ENCODE data around the gene MICAL3. TPM values are rescaled to one million over a fixed set of nuclear protein-coding genes. Genes with fewer than 3 reads are reported as not detected.

The MICAL3 gene
- polyA plus RNA-seq, 3 donors = 24.8 to 29.0 (median 27.6) TPM

DNA sequence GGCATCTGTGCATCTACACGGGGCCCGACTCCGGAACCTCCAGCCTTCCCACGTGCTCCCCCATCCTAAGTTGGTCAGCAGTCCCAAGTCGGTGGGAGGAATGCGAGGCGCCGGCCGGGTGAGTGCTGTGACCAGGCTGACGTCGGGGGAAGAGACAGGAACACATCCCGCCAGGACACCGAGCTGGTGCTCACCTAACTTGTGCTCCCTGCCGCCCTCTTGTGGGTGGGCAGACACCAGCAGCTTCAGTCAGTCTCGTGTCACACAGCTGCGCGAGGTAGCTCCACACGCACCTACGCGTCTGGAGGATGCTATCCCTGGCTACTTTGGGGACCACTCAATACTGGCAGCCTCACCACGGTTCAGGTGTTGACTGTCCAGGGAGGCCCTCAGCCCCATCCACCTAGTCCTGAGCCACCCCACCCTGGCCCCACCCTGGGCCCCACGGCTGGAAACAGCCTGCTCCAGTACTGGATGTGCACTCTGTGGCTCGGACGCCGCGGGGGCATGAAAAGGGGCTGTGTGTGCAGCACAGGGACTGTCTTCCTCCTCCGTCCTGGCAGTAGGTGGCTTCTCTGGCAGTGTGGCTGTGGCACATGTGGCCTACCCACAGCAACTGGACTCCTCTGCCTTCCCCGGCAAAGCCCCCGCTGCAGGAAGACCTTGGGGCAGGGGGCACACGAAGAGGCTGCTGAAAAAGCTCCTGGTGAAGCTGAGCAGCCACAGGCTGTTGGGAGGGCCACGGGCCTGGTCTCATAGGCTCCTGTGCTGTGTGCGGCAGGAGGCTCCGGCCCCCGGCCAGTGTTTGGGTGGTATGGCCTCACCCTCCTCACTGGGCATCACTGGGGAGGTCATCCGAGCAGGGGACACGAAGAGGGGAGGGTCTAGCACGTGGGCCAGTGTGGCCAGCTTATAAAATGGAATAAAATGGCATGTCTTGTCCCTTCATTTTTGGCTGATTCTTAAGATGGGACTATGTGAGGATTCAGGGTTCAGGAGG, 238.9 kb downstream of the MICAL3 start:
- no peak for DNase-seq (ENCODE audit: low read depth in 3 of 3, low spot score in 2 of 3)

DNA sequence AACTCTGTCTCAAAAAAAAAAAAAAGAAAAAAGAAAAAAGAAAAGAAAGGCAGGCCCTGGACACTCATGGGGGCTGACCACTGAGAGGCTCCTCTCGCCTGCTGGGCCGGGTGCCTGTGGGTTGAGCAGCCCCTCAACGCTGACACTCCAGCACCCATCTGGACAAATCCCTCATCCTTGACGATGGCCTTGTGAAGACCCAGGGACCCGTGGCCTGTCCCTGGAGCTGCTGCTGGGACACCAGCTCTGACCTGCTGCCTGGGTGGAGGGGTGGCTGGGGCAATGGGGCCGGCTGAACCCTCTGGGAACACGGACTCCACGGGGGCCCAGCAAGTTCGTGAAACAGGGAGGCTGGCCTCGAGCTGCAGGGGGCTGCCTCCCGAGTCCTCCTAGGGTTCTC, 239.6 kb downstream of the MICAL3 start:
- DNase-seq (ENCODE audit: low read depth in 3 of 3, low spot score in 2 of 3) = no peak

DNA sequence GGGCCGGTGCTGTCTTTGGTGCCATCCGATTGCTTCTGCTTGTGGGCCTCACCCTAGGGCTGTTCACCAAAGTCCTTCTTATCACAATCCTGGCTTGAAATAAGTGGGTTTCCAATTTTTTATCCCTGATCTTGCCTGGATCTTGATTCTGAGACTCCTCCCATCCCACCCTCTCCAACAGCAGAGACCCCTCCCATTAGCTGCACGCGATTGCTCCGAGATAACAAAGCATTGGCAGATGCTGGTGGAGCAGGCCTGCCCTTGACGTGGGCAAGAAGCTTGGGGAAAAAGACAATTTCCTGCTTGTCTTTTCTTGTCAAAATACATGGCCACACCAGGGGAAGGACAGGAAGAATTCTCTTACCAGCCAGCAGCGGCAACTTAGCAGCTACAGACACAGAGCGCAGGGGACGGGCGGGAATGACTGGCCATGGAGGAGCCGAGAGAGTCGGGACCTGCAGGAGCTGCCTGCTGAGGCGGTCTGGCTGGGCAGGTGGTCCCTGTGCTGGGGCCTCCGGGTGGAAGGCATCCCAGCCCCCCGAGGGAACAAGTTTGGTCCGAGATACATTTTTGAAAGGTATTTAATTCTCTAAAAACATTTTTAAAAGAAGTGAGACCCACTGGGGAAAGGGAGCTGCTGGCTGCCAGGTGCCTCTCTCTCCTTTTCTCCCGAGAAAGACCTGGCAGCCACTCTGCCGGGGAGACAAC, 240.4 kb downstream of the MICAL3 start:
- no peak for DNase-seq (ENCODE audit: low read depth in 3 of 3, low spot score in 2 of 3)

DNA sequence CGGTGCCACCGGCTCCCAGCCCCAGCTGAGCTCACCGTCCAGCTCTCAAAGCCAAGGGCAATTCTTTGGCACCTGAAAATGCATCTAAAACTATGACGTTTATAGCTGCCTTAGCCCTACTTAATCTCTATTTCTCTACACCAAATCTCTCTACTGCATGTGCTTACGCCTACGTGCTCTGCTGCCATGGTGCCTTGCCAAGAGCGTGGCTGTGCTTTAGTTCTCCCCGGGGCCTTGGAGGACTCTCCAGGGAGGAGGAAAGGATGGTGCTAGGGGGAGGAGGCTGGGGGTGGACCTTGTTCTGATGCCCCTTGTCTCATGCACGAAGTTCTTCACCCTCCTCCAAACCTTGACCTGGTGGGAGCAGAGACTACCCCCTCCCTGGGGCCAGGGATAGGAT, 241.0 kb downstream of the MICAL3 start:
- no peak for DNase-seq (ENCODE audit: low read depth in 3 of 3, low spot score in 2 of 3)

DNA sequence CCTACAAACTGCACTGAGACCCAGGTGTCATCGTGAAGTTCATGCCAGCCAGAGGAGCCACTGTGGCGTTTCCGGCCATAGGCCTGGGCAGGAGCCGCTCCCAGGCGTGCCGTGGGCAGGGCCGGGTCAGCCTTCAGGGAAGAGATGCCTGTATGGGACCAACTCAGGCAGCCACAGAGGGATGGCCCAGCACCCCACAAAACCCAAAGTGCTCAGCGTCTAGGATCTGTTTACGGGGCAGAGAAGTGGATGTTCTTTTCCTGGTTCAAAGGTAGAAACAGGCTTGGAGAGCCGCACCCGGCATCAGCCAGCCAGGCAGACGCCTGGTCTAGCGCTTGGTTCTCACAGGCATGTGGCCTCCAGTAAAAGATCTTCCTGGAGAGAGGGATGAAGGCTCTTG, 241.7 kb downstream of the MICAL3 start:
- DNase-seq (ENCODE audit: low read depth in 3 of 3, low spot score in 2 of 3) = no peak

DNA sequence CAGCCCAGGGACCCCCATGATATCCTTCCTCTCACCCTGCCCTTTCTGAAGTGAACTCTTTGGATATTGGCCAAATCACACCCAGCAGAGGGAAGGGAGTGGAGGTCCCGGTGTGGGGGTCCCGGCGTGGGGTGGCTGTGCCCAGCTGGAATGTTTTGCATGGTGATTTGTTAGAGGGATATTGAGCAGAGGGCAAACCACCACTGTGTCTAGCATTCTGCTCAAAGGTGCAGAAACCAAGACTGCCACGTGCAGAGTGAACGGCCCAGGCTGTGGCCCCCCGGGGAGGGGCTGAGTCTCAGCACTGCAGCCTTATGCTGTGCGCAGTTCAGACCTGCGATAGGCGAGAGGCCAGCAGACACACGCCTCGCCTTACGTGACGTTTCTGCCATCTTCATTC, 242.2 kb downstream of the MICAL3 start:
- no peak for DNase-seq (ENCODE audit: low read depth in 3 of 3, low spot score in 2 of 3)

DNA sequence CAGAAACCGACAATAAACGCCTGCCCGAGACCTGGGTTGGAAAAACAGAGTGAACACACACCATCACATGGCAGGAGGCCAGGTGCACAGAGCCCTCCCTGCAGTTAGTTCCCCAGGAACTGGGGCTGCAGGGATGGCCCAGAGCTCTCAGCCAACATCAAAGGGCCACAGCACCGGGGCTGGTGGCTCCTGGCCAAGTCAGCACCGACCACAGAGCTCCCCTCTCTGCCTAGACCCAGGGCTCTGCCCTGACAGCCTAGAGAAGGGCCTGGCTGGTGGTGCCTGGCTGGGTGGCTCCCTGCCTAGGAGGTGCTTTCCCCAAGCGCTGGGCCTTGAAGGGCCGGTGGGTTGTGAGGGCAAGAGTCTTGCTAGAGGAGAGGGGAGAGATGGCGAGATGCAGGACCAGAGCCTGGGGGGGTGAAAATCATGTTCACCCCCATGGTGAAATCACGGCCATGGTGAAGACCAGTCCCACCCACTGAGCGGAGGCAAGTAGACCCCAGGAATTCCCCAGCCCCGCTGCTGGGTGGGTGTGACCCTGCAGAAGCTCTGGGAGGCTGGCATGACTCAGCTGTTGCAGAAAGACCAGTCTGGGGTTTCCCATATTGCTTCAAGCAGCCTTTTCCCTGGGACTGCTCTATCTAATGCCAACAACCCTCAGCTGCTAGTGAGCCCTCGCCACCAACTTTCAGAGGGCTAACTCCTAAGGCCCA, 242.9 kb downstream of the MICAL3 start:
- no peak for DNase-seq (ENCODE audit: low read depth in 3 of 3, low spot score in 2 of 3)

DNA sequence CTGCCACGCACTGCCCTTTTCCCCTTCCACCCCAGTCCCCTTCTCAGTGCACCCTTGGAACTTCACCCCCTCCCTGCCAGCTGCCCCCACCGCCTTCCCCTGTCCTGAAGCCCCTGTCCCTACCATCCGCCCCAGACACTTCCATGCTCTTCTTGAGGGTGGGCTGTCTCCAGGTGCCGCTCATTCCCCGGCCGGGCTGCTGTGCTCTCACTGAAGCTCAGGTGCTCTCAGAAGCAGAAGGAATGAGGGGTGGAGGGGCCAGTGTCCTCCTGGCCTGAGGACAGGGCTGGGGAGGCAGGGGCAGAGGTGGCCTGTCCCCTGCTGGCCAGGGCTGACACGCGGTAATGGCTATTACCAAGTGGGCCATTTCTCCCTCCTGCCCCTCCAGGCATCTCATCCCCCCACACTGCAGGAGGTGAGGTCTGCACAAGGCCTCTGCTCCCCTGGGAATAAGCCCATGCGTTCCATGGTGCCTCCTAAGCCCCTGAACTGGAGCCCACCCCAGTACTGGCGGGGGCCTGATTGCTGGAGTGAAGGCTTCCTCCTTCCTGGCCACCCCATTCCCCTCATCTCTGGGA, 243.5 kb downstream of the MICAL3 start:
- DNase-seq (ENCODE audit: low read depth in 3 of 3, low spot score in 2 of 3) = no peak

DNA sequence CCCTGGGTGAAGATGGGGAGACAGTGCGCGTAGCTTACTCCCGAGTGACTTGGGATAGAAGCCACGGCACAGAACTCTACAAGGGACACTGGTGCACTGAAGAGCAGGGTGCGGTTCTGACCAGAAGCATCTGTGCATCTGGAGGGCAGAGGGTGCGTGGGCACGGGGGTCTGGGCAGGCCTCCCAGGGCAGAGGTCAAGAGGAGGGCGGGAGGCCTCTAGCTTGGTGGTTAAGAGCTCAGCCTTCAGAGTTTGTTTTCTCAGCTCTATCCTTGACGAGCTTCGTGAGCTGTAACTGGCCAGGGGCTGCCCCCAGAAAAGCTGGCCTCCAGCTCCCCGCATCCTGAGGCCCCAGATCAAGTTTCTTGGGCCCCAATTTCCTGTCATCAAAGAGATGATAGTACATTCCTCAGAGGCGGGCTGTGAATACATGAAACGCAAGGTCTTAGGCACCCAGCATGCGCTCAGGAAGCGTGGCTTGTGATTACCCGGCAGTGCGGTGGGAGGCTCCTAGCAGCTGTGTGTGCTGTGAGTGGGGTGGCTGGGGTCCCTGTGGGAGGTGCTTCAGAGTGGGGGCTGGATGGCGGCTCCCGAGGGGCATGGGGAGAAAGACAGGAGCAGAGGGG, 244.1 kb downstream of the MICAL3 start:
- DNase-seq (ENCODE audit: low read depth in 3 of 3, low spot score in 2 of 3) = no peak

DNA sequence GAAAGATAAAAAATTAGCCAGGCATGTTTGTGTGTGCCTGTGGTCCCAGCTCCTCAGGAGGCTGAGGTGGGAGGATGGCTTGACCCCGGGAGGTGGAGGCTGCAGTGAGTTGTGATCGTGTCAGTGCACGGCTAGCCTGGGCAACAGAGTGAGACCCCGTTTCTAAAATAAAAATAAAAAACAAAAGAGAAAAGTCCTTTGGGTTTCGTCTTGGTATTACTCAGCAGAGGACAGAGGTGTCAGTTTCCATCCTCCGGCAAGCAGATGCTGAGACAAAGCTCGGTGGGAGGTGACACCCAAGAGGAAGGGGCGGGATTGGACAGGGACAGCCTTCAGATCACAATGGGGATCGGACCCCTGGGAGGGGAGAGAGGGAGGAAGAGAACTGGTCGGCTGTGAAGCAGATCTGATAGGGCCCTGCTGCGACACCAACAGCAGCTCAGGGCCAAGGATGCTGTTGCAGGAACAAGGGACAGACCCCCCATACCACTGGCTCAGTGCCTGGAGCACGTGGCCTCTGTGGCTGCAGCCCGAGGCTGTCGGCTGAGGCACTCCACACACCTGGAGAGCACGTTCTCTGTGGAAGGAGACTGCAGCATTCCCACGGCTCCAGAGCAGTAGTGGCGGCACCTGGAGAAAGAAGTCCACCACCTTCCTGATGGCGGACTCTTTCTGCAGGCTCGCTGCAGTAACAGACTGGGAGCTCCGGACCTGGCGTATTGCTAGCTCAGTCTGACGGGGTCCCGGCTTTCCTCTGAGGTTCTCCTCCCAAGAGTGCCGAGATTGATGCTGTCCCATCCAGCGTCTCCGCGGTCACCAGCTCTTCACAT, 244.9 kb downstream of the MICAL3 start:
- DNase-seq (ENCODE audit: low read depth in 3 of 3, low spot score in 2 of 3) = no peak

DNA sequence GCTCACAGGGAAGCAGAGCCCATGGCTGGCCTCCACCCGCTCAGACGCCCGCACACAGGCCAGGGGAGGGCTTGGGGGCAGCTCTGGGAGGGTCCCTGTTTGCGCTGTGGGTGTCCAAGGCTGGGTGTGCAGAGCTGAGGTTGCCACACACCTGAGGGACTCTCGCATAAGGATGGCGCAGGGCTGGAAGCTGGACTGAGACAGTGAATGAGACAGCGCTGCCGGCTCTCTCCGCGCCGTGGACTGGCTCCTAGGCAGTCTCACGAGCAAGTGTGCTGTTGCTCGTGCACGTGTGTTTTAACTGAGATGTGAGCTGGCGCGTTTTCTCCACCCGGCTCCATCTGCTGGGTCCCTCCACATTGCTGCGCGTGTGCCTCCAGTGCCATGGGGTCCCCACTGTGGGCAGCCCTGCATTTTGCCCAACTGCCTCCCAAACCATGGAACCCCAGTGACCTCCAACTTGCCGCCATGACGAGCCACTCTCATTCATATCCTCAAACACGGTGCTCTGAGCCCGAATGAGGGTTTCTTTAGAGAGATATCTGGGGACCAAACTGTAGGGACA, 245.9 kb downstream of the MICAL3 start:
- DNase-seq (ENCODE audit: low read depth in 3 of 3, low spot score in 2 of 3) = no peak

DNA sequence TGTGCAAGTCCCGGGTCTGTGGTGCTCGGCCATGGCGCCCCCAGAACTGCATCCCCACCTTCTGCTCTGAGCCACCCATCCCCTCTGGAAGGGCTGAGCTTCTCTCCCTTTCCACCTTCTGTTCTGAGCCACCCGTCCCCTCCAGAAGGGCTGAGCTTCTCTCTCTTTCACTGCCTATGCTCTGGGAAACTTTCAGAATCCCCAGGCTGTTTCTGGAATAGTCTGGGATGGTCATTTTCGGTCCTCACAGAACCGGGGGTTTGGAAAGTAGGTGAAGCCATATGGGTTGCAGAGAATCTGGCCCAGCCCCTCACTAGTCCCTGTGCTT, 246.7 kb downstream of the MICAL3 start:
- no peak for DNase-seq (ENCODE audit: low read depth in 3 of 3, low spot score in 2 of 3)

DNA sequence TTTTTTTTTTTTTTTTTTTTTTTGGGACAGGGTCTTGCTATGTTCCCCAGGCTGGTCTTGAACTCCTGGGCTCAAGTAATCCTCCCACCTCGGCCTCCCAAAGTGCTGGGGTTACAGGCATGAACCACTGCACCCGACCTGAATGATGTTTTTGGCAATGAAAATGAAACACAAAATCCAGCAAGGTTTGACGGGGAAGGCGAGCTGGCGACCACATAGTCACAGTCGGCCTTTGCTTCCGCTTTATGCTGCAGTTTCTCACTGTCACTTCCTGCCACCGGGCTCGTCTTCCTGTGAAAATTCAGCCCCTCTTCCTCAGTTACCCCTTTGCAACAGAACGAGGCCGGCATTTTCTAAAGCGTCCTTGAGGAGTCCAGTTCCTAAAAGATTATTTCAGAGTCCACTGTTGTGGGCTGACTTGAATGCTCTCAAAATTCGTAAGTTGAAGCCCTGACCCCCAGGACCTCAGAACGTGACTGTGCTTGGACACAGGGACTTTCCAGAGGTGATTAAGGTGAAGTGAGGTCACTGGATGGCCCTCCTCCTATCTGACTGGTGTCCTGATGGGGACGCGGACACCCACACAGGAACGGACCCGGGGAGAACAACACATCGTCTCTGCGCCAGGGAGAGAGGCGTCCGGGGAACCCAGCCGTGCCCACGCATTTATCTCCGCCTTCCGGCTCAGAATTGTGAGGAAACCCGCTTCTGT, 247.2 kb downstream of the MICAL3 start:
- DNase-seq (ENCODE audit: low read depth in 3 of 3, low spot score in 2 of 3) = no peak

DNA sequence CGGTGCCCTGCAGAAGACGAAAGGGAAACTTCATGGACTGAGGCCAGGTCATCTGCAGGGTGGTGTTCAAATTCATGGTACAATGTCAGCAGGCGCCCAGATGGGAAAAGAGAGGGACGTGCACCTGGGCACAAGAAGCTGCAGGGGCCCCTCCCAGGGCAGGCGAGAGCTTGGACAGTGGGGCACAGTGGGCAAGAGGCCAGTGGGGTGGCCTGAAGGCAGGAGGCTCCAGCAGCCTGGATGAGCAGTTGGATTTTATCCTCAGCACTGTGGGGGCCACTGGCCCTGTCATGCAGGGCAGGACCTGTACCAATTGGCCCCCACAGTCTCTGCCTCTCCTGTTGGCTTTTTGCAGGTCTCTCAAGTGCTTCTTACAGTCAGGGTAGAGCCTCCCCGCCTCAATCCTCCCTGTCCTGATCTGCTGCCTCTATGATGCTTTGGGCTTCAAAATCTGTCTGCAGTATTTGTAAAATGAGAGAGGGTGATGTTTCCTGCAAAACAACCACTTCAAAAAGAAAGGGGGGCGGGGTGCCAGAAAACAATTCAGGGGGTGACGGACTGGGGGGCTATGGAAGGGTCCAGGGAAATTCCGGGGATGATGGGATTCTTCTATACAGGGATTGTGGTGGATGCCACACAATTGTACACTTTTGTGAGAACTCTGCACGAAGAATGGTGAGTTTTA, 248.4 kb downstream of the MICAL3 start:
- no peak for DNase-seq (ENCODE audit: low read depth in 3 of 3, low spot score in 2 of 3)

DNA sequence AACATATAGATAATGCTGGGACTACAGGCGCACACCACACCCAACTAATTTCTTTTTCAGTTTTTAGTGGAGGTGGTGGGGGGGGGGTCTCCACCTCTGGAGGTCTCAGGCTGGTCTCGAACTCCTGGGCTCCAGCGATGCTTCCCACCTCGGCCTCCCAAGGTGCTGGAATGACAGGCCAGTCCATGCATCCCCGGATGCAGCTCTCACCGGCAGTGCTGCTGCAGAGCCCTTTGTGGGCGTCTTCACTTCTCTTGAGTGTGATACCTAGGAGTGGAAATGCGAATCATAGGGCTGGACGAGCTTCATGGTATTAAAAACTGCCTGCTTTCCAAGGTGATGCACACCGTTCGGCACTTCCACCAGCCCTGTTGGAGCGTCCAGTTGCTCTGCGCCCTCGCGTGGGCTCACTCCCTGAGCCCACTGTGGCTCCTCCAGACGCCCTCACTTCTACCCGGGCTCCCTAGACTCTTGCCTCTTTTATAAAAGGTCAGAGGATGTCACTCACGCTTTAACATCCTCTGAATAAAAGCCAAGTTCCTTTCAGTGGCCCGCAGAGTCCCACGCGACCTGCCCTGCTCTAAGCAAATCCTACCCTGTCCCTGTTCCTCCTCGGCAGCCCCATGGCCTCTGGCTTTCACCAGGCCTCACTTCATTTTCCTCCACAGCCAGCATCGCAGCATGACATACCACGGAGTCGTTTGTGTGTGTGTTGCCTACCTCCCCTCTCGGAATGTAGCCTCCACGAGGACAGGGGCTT, 249.3 kb downstream of the MICAL3 start:
- no peak for DNase-seq (ENCODE audit: low read depth in 3 of 3, low spot score in 2 of 3)

DNA sequence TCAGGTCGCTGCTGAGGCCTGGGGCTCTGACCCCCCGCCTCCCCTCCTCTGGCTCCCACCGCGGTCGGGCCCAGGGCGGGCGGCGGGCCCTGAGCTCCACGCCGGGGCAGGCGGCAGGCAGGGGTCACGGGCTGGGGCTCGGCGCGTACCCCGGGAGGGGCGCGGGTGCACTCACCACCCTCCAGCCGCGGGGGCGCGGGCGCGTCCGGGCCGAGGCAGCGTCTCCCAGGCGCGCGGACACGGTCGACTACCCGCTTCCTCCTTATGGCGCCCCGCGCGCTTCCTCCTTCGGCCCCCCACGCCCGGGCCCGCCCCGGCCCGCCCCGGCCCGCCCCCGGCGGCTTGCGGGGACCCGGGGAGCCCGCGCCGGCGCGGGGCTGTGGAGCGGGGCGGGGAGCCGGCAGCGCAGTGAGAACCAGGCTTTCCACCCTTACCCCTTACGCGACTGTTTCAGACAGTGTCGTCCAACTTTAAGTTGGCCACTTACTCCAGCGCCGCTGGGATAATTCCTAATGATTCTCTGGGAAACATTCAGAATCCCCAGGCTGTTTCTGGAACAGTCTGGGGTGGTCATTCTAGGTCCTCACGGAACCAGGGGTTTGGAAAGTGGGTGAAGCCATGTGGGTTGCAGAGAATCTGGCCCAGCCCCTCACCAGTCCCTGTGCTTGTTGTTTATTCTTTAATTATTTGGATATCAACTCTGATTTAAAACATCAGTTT, 250.0 kb downstream of the MICAL3 start, which contains the start of gene BID:
Gene BID (minus strand): TSS at position 264 of the 720 bp plus-strand sequence. CDS start 24,353 bp downstream, outside the sequence.
- no peak for DNase-seq (ENCODE audit: low read depth in 3 of 3, low spot score in 2 of 3)

All from right renal cortex interstitium (tissue), 3 donors.